OCI-LY1 (cell line): Measurements from ENCODE around the gene HEATR1.

Experiments used
- EZH2 ChIP-seq: fragments of 200-600 bp; sonication (generic), shearing (Covaris generic); IDR thresholded peaks from 2 replicates; pipeline ENCODE4 v1.8.0; 2017; ENCODE audit warnings: borderline replicate concordance, mixed run types, mild to moderate bottlenecking, antibody characterized with exemption, low read length, moderate library complexity, mixed read lengths
- TF ChIP-seq, protein P1 (sequence below): fragments of 200-600 bp; sonication (generic), shearing (Covaris generic); IDR thresholded peaks from 2 replicates; pipeline ENCODE4 v1.5.1; 2017; ENCODE audit warnings: mild to moderate bottlenecking, antibody characterized with exemption, low read length, moderate library complexity, mixed read lengths

DNA sequence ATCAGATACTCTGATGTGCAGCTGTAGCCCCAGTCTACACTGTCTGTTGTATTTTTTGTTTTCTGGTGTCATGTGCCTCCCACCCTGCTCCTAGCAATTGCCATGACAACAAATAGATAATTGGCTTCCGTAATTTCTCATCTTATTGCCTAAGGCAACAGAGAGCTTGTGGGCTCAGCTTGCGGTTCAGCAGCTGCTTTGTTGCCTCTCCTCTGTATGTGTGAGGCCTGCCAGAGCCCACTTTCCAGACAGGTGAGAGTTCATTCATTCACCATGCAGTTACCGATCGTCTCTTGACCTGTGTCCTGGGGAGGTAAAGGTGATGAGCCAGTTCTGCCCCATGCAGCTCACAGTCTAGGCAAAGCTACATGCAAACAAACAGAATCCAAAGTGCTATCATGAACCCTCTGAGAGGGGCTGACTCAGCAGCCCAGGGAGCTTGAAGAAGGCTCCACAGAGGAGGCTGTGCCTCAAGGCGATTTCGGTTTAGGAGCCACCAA lies 68.6 kb downstream of the HEATR1 start:
- TF ChIP-seq, protein P1, sequence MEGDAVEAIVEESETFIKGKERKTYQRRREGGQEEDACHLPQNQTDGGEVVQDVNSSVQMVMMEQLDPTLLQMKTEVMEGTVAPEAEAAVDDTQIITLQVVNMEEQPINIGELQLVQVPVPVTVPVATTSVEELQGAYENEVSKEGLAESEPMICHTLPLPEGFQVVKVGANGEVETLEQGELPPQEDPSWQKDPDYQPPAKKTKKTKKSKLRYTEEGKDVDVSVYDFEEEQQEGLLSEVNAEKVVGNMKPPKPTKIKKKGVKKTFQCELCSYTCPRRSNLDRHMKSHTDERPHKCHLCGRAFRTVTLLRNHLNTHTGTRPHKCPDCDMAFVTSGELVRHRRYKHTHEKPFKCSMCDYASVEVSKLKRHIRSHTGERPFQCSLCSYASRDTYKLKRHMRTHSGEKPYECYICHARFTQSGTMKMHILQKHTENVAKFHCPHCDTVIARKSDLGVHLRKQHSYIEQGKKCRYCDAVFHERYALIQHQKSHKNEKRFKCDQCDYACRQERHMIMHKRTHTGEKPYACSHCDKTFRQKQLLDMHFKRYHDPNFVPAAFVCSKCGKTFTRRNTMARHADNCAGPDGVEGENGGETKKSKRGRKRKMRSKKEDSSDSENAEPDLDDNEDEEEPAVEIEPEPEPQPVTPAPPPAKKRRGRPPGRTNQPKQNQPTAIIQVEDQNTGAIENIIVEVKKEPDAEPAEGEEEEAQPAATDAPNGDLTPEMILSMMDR: no peak
- no peak for TF ChIP-seq EZH2
